Measurements from ENCODE around the gene LRRC32. TPM values are rescaled to one million over a fixed set of nuclear protein-coding genes. Genes with fewer than 3 reads are reported as not detected.

LRRC32 gene
- polyA plus RNA-seq, 2 of the 4 experiments (the other 2 are of a cell fraction) = 0.25 to 0.62 TPM

DNA sequence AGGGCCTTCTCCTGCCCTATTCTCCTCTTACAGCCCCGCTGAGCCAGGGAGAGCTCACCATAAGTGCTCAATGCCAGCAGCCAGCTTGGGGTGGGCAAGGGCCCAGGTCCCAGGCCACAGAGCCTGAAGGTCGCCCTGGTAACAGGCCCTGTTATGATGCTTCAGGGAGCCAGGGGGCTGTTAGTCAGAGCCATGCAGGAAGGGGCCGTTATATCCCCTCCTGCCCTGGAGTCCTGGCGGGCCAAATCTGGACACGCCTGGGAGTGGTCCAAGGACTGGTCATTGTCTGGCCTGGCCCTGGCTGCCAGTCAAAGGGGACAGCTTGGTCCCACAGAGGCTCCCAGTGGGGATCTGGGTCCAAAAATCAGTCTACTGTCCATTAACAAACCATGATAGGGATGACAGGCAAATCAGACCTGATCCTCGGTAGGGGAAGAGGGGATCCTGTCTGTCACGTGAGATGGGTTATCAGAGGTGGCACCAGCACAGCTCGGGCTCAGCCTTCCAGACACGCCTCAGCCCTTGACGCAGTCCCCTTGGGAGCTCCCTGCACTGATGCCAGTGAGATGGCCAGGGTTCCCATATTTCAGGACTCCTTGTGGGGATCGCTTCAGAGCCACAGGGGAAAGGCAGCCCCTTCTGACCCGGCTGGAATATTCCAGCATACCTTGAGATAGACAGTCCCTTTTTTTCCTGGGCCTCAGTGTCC lies 55.9 kb downstream of the LRRC32 start:
- DNase-seq (ENCODE audit: low read depth in 1 of 2, low spot score in 1 of 2) (no peak), FAIRE-seq (no peak), ATAC-seq (peak; percentile 12 to 57; a peak in 4 of 6 replicates)
- H3K4me2 ChIP-seq = no peak overlapping the region
- CTCF ChIA-PET = no interaction called here
- H3K27ac ChIP-seq = no peak overlapping the region
- TF ChIP-seq HDAC2 (IDR thresholded peaks at IDR 0.05) (no peak), FOSL2 (IDR thresholded peaks at IDR 0.05) (no peak), FOSL2 (CRISPR knock-in tag; IDR thresholded peaks at IDR 0.05) (no peak), HEYL (CRISPR knock-in tag; IDR thresholded peaks at IDR 0.05) (no peak), RAD21 (conservative IDR thresholded peaks at IDR 0.05 in 1 of 2, IDR thresholded peaks at IDR 0.05 in 1 of 2) (no peak), CHD4 (IDR thresholded peaks at IDR 0.05; ENCODE audit: borderline replicate concordance) (no peak), PHF8 (IDR thresholded peaks at IDR 0.05; ENCODE audit: borderline replicate concordance, low read depth) (no peak), GATA3 (IDR thresholded peaks at IDR 0.05; ENCODE audit: borderline replicate concordance) (no peak), RNF2 (IDR thresholded peaks at IDR 0.05; ENCODE audit: borderline replicate concordance, low read depth) (no peak)
- TF ChIP-seq, protein P1, sequence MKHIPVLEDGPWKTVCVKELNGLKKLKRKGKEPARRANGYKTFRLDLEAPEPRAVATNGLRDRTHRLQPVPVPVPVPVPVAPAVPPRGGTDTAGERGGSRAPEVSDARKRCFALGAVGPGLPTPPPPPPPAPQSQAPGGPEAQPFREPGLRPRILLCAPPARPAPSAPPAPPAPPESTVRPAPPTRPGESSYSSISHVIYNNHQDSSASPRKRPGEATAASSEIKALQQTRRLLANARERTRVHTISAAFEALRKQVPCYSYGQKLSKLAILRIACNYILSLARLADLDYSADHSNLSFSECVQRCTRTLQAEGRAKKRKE (CRISPR knock-in tag; IDR thresholded peaks at IDR 0.05; ENCODE audit: low read depth) = no peak
- no peaks in the 10 kb centered on the region for H3K9me3 ChIP-seq
- POLR2A ChIA-PET = no interaction called here
- no peak overlapping the region for H3K4me3 ChIP-seq
- no peaks in the 10 kb centered on the region for H3K4me1 ChIP-seq
- 77% methylated on average over 11 of the region's 12 CpGs for WGBS (ENCODE audit: missing lambda C conversion rate)

DNA sequence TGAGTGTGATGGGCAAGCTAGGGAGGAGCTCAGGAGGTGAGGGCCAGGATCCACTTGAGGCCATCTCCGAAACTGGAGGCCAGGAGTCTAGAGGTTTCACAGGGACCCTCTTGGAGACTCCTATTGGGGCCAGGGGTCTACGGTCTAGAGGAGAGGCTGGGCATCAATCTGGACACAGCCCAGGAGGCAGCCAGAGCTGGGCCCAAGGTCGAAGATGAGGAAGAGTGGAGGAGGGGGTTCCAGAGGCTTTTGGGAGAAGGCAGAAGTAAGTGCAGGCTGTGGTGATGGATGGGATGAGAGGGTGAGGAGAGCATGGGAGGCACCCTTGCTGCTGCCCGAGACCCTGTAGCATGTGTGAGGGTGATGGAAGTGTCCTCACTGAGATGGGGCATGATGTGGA lies 56.6 kb downstream of the LRRC32 start:
- ATAC-seq = no peak
- POLR2A ChIA-PET = no interaction called here
- no peak for FAIRE-seq

GRCh38 chr11:76612226-76612625 lies 58.3 kb downstream of the LRRC32 start:
- H3K4me1 ChIP-seq = no peaks in the 10 kb centered on the region
- CTCF ChIA-PET = interaction anchor here (0.7 to 1.8 kb wide), 5 partner anchors 12 to 70 kb away, joined by 3 to 6 read pairs (median 3); no protein-coding TSS in a partner anchor
- ATAC-seq (no peak), FAIRE-seq (no peak), DNase-seq (ENCODE audit: low read depth in 1 of 2, low spot score in 1 of 2) (no peak)
- H3K27ac ChIP-seq = no peak overlapping the region
- TF ChIP-seq CBX2 (IDR thresholded peaks at IDR 0.05; ENCODE audit: borderline replicate concordance, low read depth) (no peak), SREBF2 (IDR thresholded peaks at IDR 0.05) (no peak), BHLHE40 (IDR thresholded peaks at IDR 0.05; ENCODE audit: low read depth, low read length) (no peak), ZFP36 (IDR thresholded peaks at IDR 0.05; ENCODE audit: borderline replicate concordance, partially characterized antibody) (no peak), HEYL (CRISPR knock-in tag; IDR thresholded peaks at IDR 0.05) (no peak), RCOR1 (IDR thresholded peaks at IDR 0.05; ENCODE audit: low read depth, low read length) (no peak), NR3C1 (IDR thresholded peaks at IDR 0.05) (no peak)
- 41% methylated on average over 4 of the region's 4 CpGs for WGBS (ENCODE audit: missing lambda C conversion rate)
- POLR2A ChIA-PET = no interaction called here
- no peaks in the 10 kb centered on the region for H3K9me3 ChIP-seq
- no peak overlapping the region for H3K4me3 ChIP-seq
- no peak overlapping the region for H3K4me2 ChIP-seq

More for the DNA sequence above, 56.6 kb downstream of the LRRC32 start:
- H3K27ac ChIP-seq = no peak overlapping the region
- DNase-seq (ENCODE audit: low read depth in 1 of 2, low spot score in 1 of 2) = no peak
- H3K9me3 ChIP-seq = no peaks in the 10 kb centered on the region
- no peak overlapping the region for H3K4me3 ChIP-seq
- no peaks in the 10 kb centered on the region for H3K4me1 ChIP-seq
- no peak overlapping the region for H3K4me2 ChIP-seq
- no peak for TF ChIP-seq RFX5 (IDR thresholded peaks at IDR 0.05)
- no peak for TF ChIP-seq MAX (IDR thresholded peaks at IDR 0.05)
- no peak for TF ChIP-seq HOXB5 (CRISPR knock-in tag; IDR thresholded peaks at IDR 0.05)
- WGBS (ENCODE audit: missing lambda C conversion rate) = 46% methylated on average over 4 of the region's 4 CpGs
- CTCF ChIA-PET = interaction anchor here (0.6 to 1.0 kb wide), 2 partner anchors 15 to 204 kb away, joined by 3 to 4 read pairs; no protein-coding TSS in a partner anchor

DNA sequence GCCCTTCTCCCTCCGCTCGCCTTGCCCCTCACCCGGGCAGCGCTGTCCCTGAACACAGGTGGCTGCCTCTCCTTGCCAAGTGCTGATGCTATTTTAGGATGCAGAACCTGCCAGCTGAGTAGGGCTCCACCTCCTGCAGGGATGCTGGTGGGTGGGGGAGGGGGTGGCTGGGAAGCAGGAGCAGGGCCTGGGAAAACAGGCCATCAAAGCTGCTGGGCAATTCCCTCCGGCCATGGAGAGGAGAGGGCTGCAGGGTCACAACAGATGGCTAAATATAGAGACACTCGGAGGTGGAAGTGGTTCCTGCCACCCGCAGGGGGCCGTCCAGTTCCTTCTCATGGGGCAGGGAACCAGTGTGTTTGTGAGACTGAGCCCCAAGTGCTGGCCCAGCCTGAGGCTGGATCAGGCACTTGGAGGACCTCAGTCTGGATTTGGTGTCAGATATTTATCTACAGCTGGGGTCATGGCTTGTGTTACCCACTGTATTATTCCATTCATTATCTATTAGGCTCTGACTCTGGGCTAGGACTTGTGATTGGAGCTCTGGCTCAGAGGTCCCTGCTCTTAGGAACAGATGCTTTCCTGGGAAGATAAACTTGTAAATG lies 59.6 kb downstream of the LRRC32 start:
- no peak for FAIRE-seq
- Histone ChIP-seq H3K4me1 (no peaks in the 10 kb centered on the region), H3K4me2 (no peak overlapping the region), H3K9me3 (no peaks in the 10 kb centered on the region), H3K27ac (no peak overlapping the region), H3K4me3 (no peak overlapping the region)
- 78% methylated on average over 8 of the region's 8 CpGs for WGBS (ENCODE audit: missing lambda C conversion rate)
- TF ChIP-seq ZFP36 (IDR thresholded peaks at IDR 0.05; ENCODE audit: borderline replicate concordance, partially characterized antibody) (no peak), HEYL (CRISPR knock-in tag; IDR thresholded peaks at IDR 0.05) (no peak), ZC3H11A (IDR thresholded peaks at IDR 0.05) (no peak)
- CTCF ChIA-PET = interaction anchor here (0.8 to 1.8 kb wide), 4 partner anchors 11 to 71 kb away, joined by 3 to 4 read pairs (median 4); no protein-coding TSS in a partner anchor
- ATAC-seq = no peak
- no peak for DNase-seq (ENCODE audit: low read depth in 1 of 2, low spot score in 1 of 2)
- POLR2A ChIA-PET = no interaction called here

All from A549 (cell line).